Measurements from ENCODE around the gene DPPA5.
"Not testable (repeated sequence)": the region's sequence is repeated elsewhere in the genome, so short reads cannot be mapped to it uniquely, and the experiment has no call there.

DNA sequence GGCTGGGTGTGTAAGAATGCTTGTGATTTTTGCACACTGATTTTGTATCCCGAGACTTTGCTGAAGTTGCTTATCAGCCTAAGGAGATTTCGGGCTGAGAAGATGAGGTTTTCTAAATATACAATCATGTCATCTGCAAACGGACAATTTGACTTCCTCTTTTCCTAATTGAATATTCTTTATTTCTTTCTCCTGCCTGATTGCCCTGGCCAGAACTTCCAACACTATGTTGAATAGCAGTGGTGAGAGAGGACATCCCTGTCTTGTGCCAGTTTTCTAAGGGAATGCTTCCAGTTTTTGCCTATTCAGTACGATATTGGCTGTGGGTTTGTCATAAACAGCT is 43.6 kb downstream of the DPPA5 start:
- TF ChIP-seq, protein P1, sequence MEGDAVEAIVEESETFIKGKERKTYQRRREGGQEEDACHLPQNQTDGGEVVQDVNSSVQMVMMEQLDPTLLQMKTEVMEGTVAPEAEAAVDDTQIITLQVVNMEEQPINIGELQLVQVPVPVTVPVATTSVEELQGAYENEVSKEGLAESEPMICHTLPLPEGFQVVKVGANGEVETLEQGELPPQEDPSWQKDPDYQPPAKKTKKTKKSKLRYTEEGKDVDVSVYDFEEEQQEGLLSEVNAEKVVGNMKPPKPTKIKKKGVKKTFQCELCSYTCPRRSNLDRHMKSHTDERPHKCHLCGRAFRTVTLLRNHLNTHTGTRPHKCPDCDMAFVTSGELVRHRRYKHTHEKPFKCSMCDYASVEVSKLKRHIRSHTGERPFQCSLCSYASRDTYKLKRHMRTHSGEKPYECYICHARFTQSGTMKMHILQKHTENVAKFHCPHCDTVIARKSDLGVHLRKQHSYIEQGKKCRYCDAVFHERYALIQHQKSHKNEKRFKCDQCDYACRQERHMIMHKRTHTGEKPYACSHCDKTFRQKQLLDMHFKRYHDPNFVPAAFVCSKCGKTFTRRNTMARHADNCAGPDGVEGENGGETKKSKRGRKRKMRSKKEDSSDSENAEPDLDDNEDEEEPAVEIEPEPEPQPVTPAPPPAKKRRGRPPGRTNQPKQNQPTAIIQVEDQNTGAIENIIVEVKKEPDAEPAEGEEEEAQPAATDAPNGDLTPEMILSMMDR (IDR thresholded peaks at IDR 0.05): not testable (repeated sequence)
- not testable (repeated sequence) for TF ChIP-seq POLR2A (IDR thresholded peaks at IDR 0.05)
